Measurements from ENCODE around the gene DNAH10.

GRCh38 chr12:123892180-123892559 is 130.1 kb downstream of the DNAH10 start:
- TF ChIP-seq CTCF (IDR thresholded peaks at IDR 0.05; ENCODE audit: low read length) (no peak), EZH2 (IDR thresholded peaks at IDR 0.05; ENCODE audit: borderline replicate concordance, low read length) (no peak)
